AG04449 (cell line): ENCODE measurements around the gene PIP5K1B.

Experiments used
- CTCF ChIA-PET: fragments of 350-600 bp; formaldehyde crosslinking; extraction: SDS; loops from one replicate; lab custom pipeline; 2021; ENCODE audit warnings: antibody characterized with exemption; lab: Yijun Ruan, JAX
- POLR2A ChIA-PET: fragments of 400-600, 350-600 bp; formaldehyde crosslinking; extraction: SDS; loops from one replicate; lab custom pipeline; 2020; ENCODE audit warnings: antibody characterized with exemption, inconsistent platforms; lab: Yijun Ruan, JAX
- DNase-seq: peaks from one replicate; pipeline ENCODE4 v3.0.0-alpha.2; 2010; ENCODE audit warnings: low read depth, low spot score
- H3K4me3 ChIP-seq: 2 replicates; pipeline ENCODE4 v1.5.1; 2011; ENCODE audit warnings: low read depth, mild to moderate bottlenecking, control low read depth, low read length
- CTCF ChIP-seq: IDR thresholded peaks from one replicate; pipeline ENCODE4 v1.5.1; 2011; ENCODE audit warnings: mild to moderate bottlenecking, moderate library complexity, low read length, control low read depth, inconsistent platforms; ENCODE audit not compliant: insufficient read depth; ENCODE audit errors: missing control alignments

The PIP5K1B gene

GRCh38 chr9:68851657-68852056 lies 146.6 kb downstream of the PIP5K1B start:
- POLR2A ChIA-PET = no interaction called here
- no peak for DNase-seq
- CTCF ChIA-PET = interaction anchor here (1.4 kb wide), 1 partner anchor 17 kb away, joined by 3 read pairs; no protein-coding TSS in a partner anchor
- TF ChIP-seq CTCF = no peak
- H3K4me3 ChIP-seq = no peak overlapping the region

- no peak for TF ChIP-seq CTCF
- DNase-seq = no peak
- POLR2A ChIA-PET = no interaction called here
- no peak overlapping the region for H3K4me3 ChIP-seq
- CTCF ChIA-PET = no interaction called here
These were observed 147.9 kb downstream of the PIP5K1B start for GRCh38 chr9:68852941-68853340.

GRCh38 chr9:68859347-68859746 lies 154.3 kb downstream of the PIP5K1B start:
- H3K4me3 ChIP-seq = no peak overlapping the region
- ChIA-PET POLR2A (no interaction called here), CTCF (no interaction called here)
- TF ChIP-seq CTCF = no peak
- DNase-seq = no peak

DNA sequence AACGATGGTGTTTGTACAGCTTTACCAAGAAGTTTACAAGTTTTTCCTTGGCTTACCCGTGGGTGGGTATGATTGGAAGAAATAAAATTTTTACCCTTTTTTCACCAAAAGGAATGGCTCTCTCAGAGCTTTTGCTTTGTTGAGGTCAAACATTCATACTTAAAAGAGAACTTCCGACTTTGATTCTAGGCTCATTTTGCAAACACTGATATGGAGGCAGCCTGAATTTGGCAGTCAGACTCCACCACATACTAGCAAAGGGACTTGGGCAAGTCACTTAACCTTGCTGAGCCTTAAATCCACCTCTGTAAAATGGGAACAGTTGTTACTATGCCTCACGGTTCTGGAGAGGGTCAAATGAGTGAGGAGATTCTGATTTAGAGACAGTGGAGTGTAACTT lies 155.4 kb downstream of the PIP5K1B start:
- DNase-seq = no peak
- TF ChIP-seq CTCF = no peak
- CTCF ChIA-PET = no interaction called here
- POLR2A ChIA-PET = no interaction called here
- no peak overlapping the region for H3K4me3 ChIP-seq

DNA sequence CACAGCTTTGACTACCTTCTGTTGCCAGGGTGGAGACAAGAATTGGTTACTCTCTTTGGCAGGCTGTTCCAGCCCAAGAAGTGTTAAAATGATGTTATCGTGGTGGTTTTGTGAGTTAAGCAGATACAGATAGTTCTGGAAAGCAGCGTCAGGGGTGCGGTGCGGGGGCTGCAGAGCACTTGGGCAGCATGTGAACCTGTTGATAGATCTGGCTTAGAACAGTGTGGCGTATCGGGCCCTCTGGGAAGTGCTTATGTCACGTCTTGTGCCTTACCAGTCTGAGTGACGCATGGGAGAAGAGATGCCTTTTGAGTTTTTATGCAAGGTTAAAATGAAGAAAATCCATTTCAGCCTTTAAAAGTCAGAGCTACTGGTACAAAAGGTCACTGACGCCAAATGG lies 156.4 kb downstream of the PIP5K1B start:
- ChIA-PET POLR2A (no interaction called here), CTCF (no interaction called here)
- TF ChIP-seq CTCF = no peak
- no peak for DNase-seq
- H3K4me3 ChIP-seq = no peak overlapping the region

DNA sequence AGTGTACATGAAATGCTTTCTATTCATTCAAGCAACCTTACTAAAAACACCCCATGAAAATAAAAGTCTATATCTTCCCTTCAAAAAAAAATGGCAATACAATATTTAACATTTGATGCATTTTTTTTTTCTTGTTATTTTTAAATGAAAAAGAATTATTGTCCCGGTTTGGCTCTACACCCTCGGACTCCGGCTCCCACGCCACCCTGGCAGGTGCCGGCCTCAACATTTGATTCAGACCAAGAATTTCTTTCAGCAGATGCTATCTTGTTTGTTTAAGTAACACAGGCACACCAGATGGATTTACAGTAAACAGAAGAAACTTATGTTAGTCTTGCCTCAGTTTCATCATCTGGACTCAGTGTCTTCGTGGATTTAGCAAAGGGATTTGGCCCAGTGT lies 162.0 kb downstream of the PIP5K1B start:
- ChIA-PET CTCF (no interaction called here), POLR2A (no interaction called here)
- H3K4me3 ChIP-seq = no peak overlapping the region
- no peak for TF ChIP-seq CTCF
- no peak for DNase-seq
